Measurements from ENCODE around the gene BTN3A1. TPM values are rescaled to one million over a fixed set of nuclear protein-coding genes. Genes with fewer than 3 reads are reported as not detected.

Gene BTN3A1
- total and polyA plus RNA-seq, 2 of the 13 experiments (the other 11 are each of a cell fraction or from before 2014, with no cell fraction given) = 13.3 to 14.0 TPM

DNA sequence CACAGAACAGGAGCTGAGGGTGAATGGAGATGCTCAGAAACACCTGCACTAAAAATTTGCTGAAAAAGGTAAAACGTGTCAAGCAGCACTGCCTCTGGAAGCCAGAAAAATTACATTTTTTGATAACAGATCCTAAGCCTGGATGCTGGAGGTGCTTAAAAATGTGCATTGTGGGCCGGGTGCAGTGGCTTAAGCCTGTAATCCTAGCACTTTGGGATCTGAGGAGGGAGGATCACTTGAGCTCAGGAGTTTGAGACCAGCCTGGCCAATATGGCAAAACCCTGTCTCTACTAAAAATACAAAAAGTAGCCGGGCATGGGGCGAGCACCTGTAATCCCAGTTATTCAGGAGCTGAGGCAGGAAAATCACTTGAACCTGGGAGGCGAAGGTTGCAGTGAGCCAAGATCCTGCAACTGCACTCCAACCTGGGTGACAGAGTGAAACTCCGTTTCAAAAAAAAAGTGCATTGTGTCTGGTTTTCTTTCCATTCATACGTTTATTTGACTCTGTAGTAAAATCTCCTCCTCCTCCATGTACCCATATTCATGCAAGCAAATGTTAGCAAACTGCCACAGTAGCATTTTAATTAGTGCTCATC, 587 bp upstream of the BTN3A1 start (continued):
- TF ChIP-seq NKX3-1 (CRISPR knock-in tag; IDR thresholded peaks at IDR 0.05) (0 out of 2 replicates have a peak, but pooled peaks have one; percentile 0), ZNF674 (CRISPR knock-in tag; IDR thresholded peaks at IDR 0.05; ENCODE audit: low read depth) (0 out of 2 replicates have a peak, but pooled peaks have one; percentile 17), ZNF83 (CRISPR knock-in tag; IDR thresholded peaks at IDR 0.05; ENCODE audit: borderline replicate concordance) (no peak), HMG20B (CRISPR knock-in tag; conservative IDR thresholded peaks at IDR 0.05) (no peak), TOPORS (CRISPR knock-in tag; IDR thresholded peaks at IDR 0.05) (no peak), ZMYM4 (CRISPR knock-in tag; IDR thresholded peaks at IDR 0.05) (peak; percentile 44; the same call in 1 of the 2 replicates), KAT7 (CRISPR knock-in tag; IDR thresholded peaks at IDR 0.05; ENCODE audit: borderline replicate concordance) (no peak), ZFP82 (CRISPR knock-in tag; IDR thresholded peaks at IDR 0.05; ENCODE audit: borderline replicate concordance) (no peak; the same call in 1 of the 2 replicates), ZNF530 (CRISPR knock-in tag; IDR thresholded peaks at IDR 0.05; ENCODE audit: low read depth) (no peak), ZNF446 (CRISPR knock-in tag; IDR thresholded peaks at IDR 0.05) (0 out of 2 replicates have a peak, but pooled peaks have one; percentile 7)
- TF ChIP-seq, protein P1, sequence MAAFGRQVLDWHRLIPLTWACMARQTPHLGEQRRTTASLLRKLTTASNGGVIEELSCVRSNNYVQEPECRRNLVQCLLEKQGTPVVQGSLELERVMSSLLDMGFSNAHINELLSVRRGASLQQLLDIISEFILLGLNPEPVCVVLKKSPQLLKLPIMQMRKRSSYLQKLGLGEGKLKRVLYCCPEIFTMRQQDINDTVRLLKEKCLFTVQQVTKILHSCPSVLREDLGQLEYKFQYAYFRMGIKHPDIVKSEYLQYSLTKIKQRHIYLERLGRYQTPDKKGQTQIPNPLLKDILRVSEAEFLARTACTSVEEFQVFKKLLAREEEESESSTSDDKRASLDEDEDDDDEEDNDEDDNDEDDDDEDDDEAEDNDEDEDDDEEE (CRISPR knock-in tag; IDR thresholded peaks at IDR 0.05) = 0 out of 2 replicates have a peak, but pooled peaks have one; percentile 22
- TF ChIP-seq, protein P2, sequence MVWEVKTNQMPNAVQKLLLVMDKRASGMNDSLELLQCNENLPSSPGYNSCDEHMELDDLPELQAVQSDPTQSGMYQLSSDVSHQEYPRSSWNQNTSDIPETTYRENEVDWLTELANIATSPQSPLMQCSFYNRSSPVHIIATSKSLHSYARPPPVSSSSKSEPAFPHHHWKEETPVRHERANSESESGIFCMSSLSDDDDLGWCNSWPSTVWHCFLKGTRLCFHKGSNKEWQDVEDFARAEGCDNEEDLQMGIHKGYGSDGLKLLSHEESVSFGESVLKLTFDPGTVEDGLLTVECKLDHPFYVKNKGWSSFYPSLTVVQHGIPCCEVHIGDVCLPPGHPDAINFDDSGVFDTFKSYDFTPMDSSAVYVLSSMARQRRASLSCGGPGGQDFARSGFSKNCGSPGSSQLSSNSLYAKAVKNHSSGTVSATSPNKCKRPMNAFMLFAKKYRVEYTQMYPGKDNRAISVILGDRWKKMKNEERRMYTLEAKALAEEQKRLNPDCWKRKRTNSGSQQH (CRISPR knock-in tag; IDR thresholded peaks at IDR 0.05; ENCODE audit: low read depth) = peak; percentile 32; the same call in 1 of the 2 replicates
